Activated CD8-positive, alpha-beta T cell treated with anti-CD3 and anti-CD28 coated beads, Interleukin-2, amount 10 ng/mL, durations not matched to agents 7 days and 5 days (primary cell): Measurements from ENCODE around the gene RNF180. TPM values are rescaled to one million over a fixed set of nuclear protein-coding genes. Genes with fewer than 3 reads are reported as not detected.
"Not testable (repeated sequence)": the region's sequence is repeated elsewhere in the genome, so short reads cannot be mapped to it uniquely, and the experiment has no call there.

Experiments
- ATAC-seq: fragments of 150-1000 bp; cut with Tn5 transposase; one replicate; pipeline ENCODE4 v1.10.0; 2021; ENCODE audit warnings: moderate library complexity
- CTCF ChIA-PET: fragments of 350-600 bp; sonication (Branson Sonifier 250); formaldehyde crosslinking; loops from one replicate; lab custom pipeline; 2021; ENCODE audit warnings: antibody characterized with exemption; lab: Charles Lee
- POLR2A ChIA-PET: fragments of 350-600 bp; sonication (Branson Sonifier 250); formaldehyde crosslinking; loops from one replicate; lab custom pipeline; 2021; ENCODE audit warnings: antibody characterized with exemption; lab: Charles Lee
- DNase-seq: peaks from one replicate; pipeline ENCODE4 v3.0.0-alpha.2; 2020
- H3K27ac Mint-ChIP-seq: one replicate; pipeline ENCODE4 v1.8.0; 2021; ENCODE audit warnings: mild to moderate bottlenecking, mixed read lengths
- H3K27me3 Mint-ChIP-seq: one replicate; pipeline ENCODE4 v1.8.0; 2021; ENCODE audit warnings: low read depth, mixed read lengths
- H3K36me3 Mint-ChIP-seq: one replicate; pipeline ENCODE4 v1.8.0; 2021; ENCODE audit warnings: low read depth, mixed read lengths
- H3K4me1 Mint-ChIP-seq: one replicate; pipeline ENCODE4 v1.8.0; 2021; ENCODE audit warnings: low read depth, mixed read lengths
- H3K4me3 Mint-ChIP-seq: one replicate; pipeline ENCODE4 v1.8.0; 2021; ENCODE audit warnings: mild to moderate bottlenecking, mixed read lengths
- H3K9me3 Mint-ChIP-seq: one replicate; pipeline ENCODE4 v1.8.0; 2022; ENCODE audit warnings: mixed read lengths; ENCODE audit not compliant: insufficient read depth
- total RNA-seq, 2 experiments: library from RNA; stranded (reverse); gene quantifications; one replicate each; pipeline ENCODE4 v1.2.3, GENCODE V29; 2021

Gene RNF180
- total RNA-seq, 2 experiments from 2014 or later: not detected

DNA sequence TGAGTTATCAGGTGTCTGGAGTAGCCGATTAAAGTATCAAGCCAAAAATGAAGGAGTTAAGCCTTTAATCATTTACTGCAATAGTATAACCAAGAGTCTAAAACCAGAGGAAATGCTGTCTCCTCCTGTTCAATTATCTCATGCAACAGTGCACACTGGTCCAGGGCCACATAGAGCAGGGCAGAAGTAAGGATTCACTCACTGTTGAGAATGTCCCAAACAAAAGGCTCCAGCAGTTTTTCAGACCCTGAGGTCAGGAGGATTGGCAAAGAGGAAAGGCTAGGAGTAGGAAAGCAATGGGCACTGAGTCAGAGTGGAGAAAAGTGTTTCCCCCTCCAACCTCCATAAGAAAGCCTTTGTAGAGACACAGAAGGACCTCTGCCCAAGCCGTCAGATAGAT lies 168.2 kb downstream of the RNF180 start:
- DNase-seq: no peak
- Mint-ChIP-seq H3K27me3 (no peaks in the 10 kb centered on the region), H3K36me3 (no peaks in the 10 kb centered on the region), H3K9me3 (peaks cover 3% of the 10 kb centered on the region), H3K27ac (no peak overlapping the region), H3K4me3 (no peak overlapping the region), H3K4me1 (no peaks in the 10 kb centered on the region)
- POLR2A ChIA-PET: no interaction called here
- no peak for ATAC-seq
- CTCF ChIA-PET: no interaction called here

DNA sequence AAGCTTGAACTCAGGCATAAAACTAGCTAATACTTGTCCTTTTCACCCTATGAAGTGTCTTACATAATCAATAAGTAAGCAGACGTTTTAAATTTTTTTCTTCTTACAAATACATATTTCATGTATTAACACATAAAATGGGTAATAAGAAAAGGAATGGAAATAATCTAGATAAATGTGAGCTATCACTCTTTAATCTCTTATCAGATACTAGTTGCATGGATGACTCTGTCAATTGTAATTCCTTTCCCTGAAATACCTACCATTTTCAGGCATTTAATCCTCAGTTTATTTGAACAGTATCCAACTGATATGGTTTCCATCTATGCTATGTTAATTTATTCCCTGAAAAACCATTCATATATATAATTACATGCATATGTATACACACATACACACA lies 174.1 kb downstream of the RNF180 start:
- ChIA-PET CTCF (no interaction called here), POLR2A (no interaction called here)
- no peak for DNase-seq
- Mint-ChIP-seq H3K27ac (no peak overlapping the region), H3K4me3 (no peak overlapping the region), H3K36me3 (no peaks in the 10 kb centered on the region), H3K4me1 (no peaks in the 10 kb centered on the region), H3K27me3 (no peaks in the 10 kb centered on the region), H3K9me3 (peaks cover 6% of the 10 kb centered on the region)
- ATAC-seq: no peak

- POLR2A ChIA-PET: no interaction called here
- Mint-ChIP-seq H3K4me1 (no peaks in the 10 kb centered on the region), H3K4me3 (no peak overlapping the region), H3K27ac (no peak overlapping the region), H3K27me3 (no peaks in the 10 kb centered on the region), H3K36me3 (no peaks in the 10 kb centered on the region), H3K9me3 (peaks cover 6% of the 10 kb centered on the region)
- ATAC-seq: no peak
- CTCF ChIA-PET: no interaction called here
- DNase-seq: no peak
Measured at GRCh38 chr5:64340293-64340692, 174.7 kb downstream of the RNF180 start.

GRCh38 chr5:64341340-64341739 lies 175.7 kb downstream of the RNF180 start:
- ChIA-PET CTCF (no interaction called here), POLR2A (no interaction called here)
- peaks cover 6% of the 10 kb centered on the region for H3K9me3 Mint-ChIP-seq
- no peak overlapping the region for H3K27ac Mint-ChIP-seq
- no peak overlapping the region for H3K4me3 Mint-ChIP-seq
- no peak for DNase-seq
- H3K36me3 Mint-ChIP-seq: no peaks in the 10 kb centered on the region
- H3K4me1 Mint-ChIP-seq: no peaks in the 10 kb centered on the region
- no peak for ATAC-seq
- H3K27me3 Mint-ChIP-seq: no peaks in the 10 kb centered on the region

DNA sequence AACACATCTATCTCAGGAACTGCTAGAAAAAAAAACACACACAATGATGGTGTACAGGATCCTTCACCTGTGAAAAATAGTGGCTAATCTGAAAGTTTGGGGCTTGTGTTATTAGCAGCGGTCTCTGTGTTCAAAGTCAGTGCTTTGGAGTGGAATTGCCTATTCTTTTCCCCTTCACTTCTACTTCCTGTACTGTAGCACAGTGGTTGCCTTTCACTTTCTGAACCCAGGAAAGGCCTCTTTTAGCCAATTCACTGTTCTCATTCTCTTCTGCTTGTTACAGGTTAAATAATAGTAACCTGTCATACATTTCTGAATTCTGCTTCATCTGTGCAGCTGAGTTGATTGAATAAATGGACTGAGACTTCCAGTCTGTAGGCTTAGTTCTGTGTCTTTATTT lies 178.9 kb downstream of the RNF180 start:
- POLR2A ChIA-PET: no interaction called here
- CTCF ChIA-PET: no interaction called here
- Mint-ChIP-seq H3K9me3 (peaks cover 4% of the 10 kb centered on the region), H3K27me3 (no peaks in the 10 kb centered on the region), H3K27ac (no peak overlapping the region), H3K36me3 (no peaks in the 10 kb centered on the region), H3K4me3 (no peak overlapping the region), H3K4me1 (no peaks in the 10 kb centered on the region)
- no peak for ATAC-seq
- DNase-seq: no peak

DNA sequence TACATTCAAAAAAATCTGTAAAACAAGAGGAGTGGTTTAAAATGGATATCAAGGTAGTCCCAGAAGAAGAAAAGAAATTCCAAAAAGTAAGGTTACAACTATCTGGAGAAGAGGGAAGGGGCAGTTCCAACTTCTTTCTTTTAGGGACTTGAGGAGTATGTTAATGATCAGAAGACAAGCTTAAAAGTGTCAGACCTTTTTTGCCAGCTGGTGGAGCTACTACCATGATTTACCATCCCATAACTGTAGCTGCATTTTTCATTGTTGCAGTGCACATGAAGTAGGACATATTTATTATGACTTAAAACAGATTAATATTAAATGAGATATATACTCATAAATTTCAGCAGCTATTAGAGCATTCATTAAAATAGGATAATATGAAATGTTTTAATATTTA lies 181.7 kb downstream of the RNF180 start:
- Mint-ChIP-seq H3K27ac (no peak overlapping the region), H3K9me3 (no peaks in the 10 kb centered on the region), H3K27me3 (no peaks in the 10 kb centered on the region), H3K4me3 (no peak overlapping the region), H3K36me3 (no peaks in the 10 kb centered on the region), H3K4me1 (no peaks in the 10 kb centered on the region)
- ChIA-PET POLR2A (no interaction called here), CTCF (no interaction called here)
- no peak for DNase-seq
- ATAC-seq: no peak

DNA sequence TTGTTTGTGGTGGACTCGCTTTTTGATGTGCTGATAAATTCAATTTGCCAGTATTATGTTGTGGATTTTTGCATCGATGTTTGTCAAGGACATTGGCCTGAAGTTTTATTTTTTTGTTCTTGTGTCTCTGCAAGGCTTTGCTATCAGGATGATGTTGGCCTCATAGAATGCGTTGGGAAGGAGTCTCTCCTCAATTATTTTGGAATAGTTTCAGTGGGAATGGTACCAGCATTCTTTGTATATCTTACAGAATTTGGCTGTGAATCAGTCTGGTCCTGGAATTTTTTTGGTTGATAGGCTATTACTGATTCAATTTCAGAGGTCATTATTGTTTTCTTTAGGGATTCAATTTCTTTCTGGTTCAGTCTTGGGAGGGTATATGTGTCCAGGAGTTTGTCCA lies 198.8 kb downstream of the RNF180 start:
- Mint-ChIP-seq H3K9me3 (peaks cover 15% of the 10 kb centered on the region), H3K4me3 (no peak overlapping the region)
- CTCF ChIA-PET: no interaction called here

DNA sequence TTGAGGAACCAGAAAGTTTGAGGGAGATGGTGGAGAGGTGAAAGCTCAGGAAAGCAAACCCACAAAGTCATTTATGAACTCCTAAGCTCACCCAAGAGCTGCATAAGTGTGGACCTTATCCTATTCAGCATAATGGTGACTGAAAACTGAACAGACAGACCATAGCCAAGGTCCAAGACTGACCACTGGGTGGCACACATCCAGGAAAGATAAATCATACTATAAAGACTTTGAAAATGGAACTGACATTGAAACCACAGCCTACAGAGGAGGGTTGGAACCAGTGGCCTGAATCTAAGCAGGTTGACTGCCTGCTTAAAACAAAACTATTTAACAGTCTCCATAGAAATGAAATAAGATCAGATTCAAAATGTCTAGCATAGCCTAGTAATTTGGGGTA lies 219.1 kb downstream of the RNF180 start:
- CTCF ChIA-PET: no interaction called here
- Mint-ChIP-seq H3K9me3 (peaks cover 3% of the 10 kb centered on the region), H3K27me3 (no peaks in the 10 kb centered on the region), H3K27ac (no peak overlapping the region), H3K4me3 (no peak overlapping the region), H3K4me1 (no peaks in the 10 kb centered on the region), H3K36me3 (no peaks in the 10 kb centered on the region)
- ATAC-seq: no peak
- POLR2A ChIA-PET: no interaction called here
- no peak for DNase-seq

More for the DNA sequence above, 198.8 kb downstream of the RNF180 start:
- no peak for DNase-seq
- no peak overlapping the region for H3K27ac Mint-ChIP-seq
- H3K27me3 Mint-ChIP-seq: no peaks in the 10 kb centered on the region
- POLR2A ChIA-PET: no interaction called here
- ATAC-seq: no peak
- no peaks in the 10 kb centered on the region for H3K36me3 Mint-ChIP-seq
- H3K4me1 Mint-ChIP-seq: no peaks in the 10 kb centered on the region

DNA sequence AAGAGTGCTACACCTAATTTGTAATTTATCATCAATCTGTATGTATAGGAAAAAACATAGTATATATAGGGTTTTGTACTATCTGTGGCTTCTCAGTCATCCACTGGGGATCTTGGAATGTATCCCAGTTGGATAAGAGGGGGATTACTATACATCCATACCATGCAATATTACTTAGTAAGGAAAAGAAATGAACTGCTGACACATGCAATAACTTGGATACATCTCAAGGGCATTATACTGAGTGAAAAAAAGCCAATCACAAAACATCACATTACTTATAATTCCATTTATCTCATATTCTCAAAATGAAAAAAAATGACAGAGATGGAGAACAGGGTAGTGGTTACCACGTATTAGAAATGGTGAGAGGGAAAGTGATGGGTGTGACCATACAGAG lies 231.9 kb downstream of the RNF180 start:
- H3K27ac Mint-ChIP-seq: no peak overlapping the region
- CTCF ChIA-PET: no interaction called here
- H3K36me3 Mint-ChIP-seq: no peaks in the 10 kb centered on the region
- no peak for ATAC-seq
- DNase-seq: no peak
- no peaks in the 10 kb centered on the region for H3K4me1 Mint-ChIP-seq
- POLR2A ChIA-PET: no interaction called here
- H3K27me3 Mint-ChIP-seq: no peaks in the 10 kb centered on the region
- peaks cover 20% of the 10 kb centered on the region for H3K9me3 Mint-ChIP-seq
- no peak overlapping the region for H3K4me3 Mint-ChIP-seq

DNA sequence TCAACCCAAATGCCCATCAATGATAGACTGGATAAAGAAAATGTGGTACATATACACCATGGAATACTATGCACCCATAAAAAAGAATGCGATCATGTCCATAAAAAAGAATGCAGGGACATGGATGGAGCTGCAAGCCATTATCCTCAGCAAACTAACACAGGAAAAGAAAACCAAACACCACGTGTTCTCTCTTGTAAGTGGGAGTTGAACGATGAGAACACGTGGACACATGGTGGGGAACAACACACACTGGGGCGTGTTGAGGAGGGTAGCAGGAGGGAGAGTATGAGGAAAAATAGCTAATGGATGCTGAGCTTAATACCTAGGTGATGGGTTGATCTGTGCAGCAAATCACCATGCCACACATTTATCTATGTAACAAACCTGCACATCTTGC lies 233.1 kb downstream of the RNF180 start:
- H3K27ac Mint-ChIP-seq, H3K4me3 Mint-ChIP-seq, POLR2A ChIA-PET, DNase-seq, CTCF ChIA-PET, ATAC-seq, H3K27me3 Mint-ChIP-seq, H3K36me3 Mint-ChIP-seq, H3K4me1 Mint-ChIP-seq: not testable (repeated sequence)
- H3K9me3 Mint-ChIP-seq: peaks cover 18% of the 10 kb centered on the region

- CTCF ChIA-PET, H3K27me3 Mint-ChIP-seq, H3K9me3 Mint-ChIP-seq, H3K27ac Mint-ChIP-seq, DNase-seq, H3K36me3 Mint-ChIP-seq, H3K4me3 Mint-ChIP-seq, ATAC-seq, H3K4me1 Mint-ChIP-seq, POLR2A ChIA-PET: not testable (repeated sequence)
Measured at GRCh38 chr5:64407103-64407825, 241.6 kb downstream of the RNF180 start.

DNA sequence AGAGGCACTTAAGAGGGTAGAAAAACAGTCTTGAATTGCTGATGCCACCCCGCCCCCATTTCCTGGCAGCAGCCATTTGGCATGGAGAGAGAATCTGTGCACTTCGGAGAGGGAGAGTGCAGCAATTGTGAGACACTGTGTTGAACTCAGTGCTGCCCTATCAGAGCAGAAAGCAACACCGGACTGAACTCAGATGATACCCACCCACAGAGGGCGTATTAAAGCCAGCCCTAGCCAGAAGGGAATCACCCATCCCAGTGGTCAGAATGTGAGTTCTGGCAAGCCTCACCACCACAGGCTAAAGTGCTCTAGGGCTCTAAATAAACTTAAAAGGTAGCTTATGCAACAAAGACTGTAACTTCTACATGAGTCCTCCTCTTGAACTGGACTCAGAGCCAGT lies 251.7 kb downstream of the RNF180 start:
- DNase-seq (no peak), ATAC-seq (no peak)
- CTCF ChIA-PET: no interaction called here
- Mint-ChIP-seq H3K27me3 (no peaks in the 10 kb centered on the region), H3K27ac (no peak overlapping the region), H3K36me3 (no peaks in the 10 kb centered on the region), H3K4me1 (no peaks in the 10 kb centered on the region), H3K9me3 (peaks cover 5% of the 10 kb centered on the region), H3K4me3 (no peak overlapping the region)
- POLR2A ChIA-PET: no interaction called here

GRCh38 chr5:64418013-64418412 lies 252.4 kb downstream of the RNF180 start:
- H3K4me3 Mint-ChIP-seq: no peak overlapping the region
- ChIA-PET CTCF (no interaction called here), POLR2A (no interaction called here)
- no peaks in the 10 kb centered on the region for H3K36me3 Mint-ChIP-seq
- no peaks in the 10 kb centered on the region for H3K27me3 Mint-ChIP-seq
- H3K9me3 Mint-ChIP-seq: peaks cover 5% of the 10 kb centered on the region
- H3K27ac Mint-ChIP-seq: no peak overlapping the region
- ATAC-seq (no peak), DNase-seq (no peak)
- no peaks in the 10 kb centered on the region for H3K4me1 Mint-ChIP-seq
